Right lobe of liver (tissue), 4 donors: Measurements from ENCODE around the gene CFAP53.

Experiments used
- CTCF ChIP-seq, 4 donors: fragments of 200-600 bp in 3 of 4; fragments of 450-650 bp in 1 of 4; IDR thresholded peaks; one replicate each; pipeline versions ENCODE4 v1.5.1 to v1.8.0; 2016 to 2022; ENCODE audit warnings: antibody characterized with exemption in 4 of 4, mild to moderate bottlenecking in 2 of 4
- POLR2A ChIP-seq: fragments of 450-650 bp; IDR thresholded peaks from one replicate; pipeline ENCODE4 v1.6.1; 2017; ENCODE audit warnings: antibody characterized with exemption, mild to moderate bottlenecking
- donor health status: DM: no; HTN: no; CAD: no.
- donor health status: DM: no; HTN: no; CAD: no.
- donor health status: DM: no; HTN: yes; CAD: no.

- TF ChIP-seq POLR2A: no peak
- TF ChIP-seq CTCF (IDR thresholded peaks at IDR 0.05): no peak
Observed at GRCh38 chr18:50284255-50284885, 18.1 kb upstream of the CFAP53 start.
